Measurements from ENCODE around the gene MRAP. TPM values are rescaled to one million over a fixed set of nuclear protein-coding genes. Genes with fewer than 3 reads are reported as not detected.

The MRAP gene
- total and polyA plus RNA-seq, 4 donors = 0.18 to 3.8 (median 0.24) TPM; not detected in 1

- Histone ChIP-seq H3K4me1 (ENCODE audit: control insufficient read depth in 5 of 5, insufficient read depth in 5 of 5, low read length in 5 of 5) (peaks cover 0 to 4% (median 0%) of the 10 kb centered on the region in 5 donors), H3K27me3 (ENCODE audit: control insufficient read depth in 3 of 3, insufficient read depth in 3 of 3, low read length in 2 of 3) (no peaks in the 10 kb centered on the region), H3K9ac (ENCODE audit: insufficient read depth in 1 of 2, low read length in 2 of 2) (no peak overlapping the region), H3K9me3 (ENCODE audit: control insufficient read depth in 4 of 4, insufficient read depth in 3 of 4, low read length in 3 of 4) (no peaks in the 10 kb centered on the region), H3K27ac (ENCODE audit: low read depth in 1 of 2, low read length in 1 of 2) (no peak overlapping the region), H3K4me3 (no peak overlapping the region), H3K36me3 (ENCODE audit: control insufficient read depth in 4 of 4, insufficient read depth in 4 of 4, low read length in 4 of 4) (peaks cover 17 to 47% (median 26%) of the 10 kb centered on the region in 4 donors)
- DNase-seq = no peak
- 95% methylated on average over 9 of the region's 9 CpGs for WGBS, 2 donors
- no peak for ATAC-seq (ENCODE audit: insufficient read depth, low FRiP score)
- TF ChIP-seq CTCF (IDR thresholded peaks at IDR 0.05; ENCODE audit: control extremely low read depth, extremely low read depth) = no peak
Observed at GRCh38 chr21:32331444-32332305, 33.0 kb downstream of the MRAP start.

- peaks cover 0 to 4% (median 0%) of the 10 kb centered on the region in 5 donors for H3K4me1 ChIP-seq (ENCODE audit: control insufficient read depth in 5 of 5, insufficient read depth in 5 of 5, low read length in 5 of 5)
- H3K36me3 ChIP-seq (ENCODE audit: control insufficient read depth in 4 of 4, insufficient read depth in 4 of 4, low read length in 4 of 4) = peaks cover 21 to 54% (median 26%) of the 10 kb centered on the region in 4 donors
- H3K27me3 ChIP-seq (ENCODE audit: control insufficient read depth in 3 of 3, insufficient read depth in 3 of 3, low read length in 2 of 3) = no peaks in the 10 kb centered on the region
- no peaks in the 10 kb centered on the region for H3K9me3 ChIP-seq (ENCODE audit: control insufficient read depth in 4 of 4, insufficient read depth in 3 of 4, low read length in 3 of 4)
- no peak overlapping the region for H3K27ac ChIP-seq (ENCODE audit: low read depth in 1 of 2, low read length in 1 of 2)
- ATAC-seq (ENCODE audit: insufficient read depth, low FRiP score) = no peak
- 99 to 100% methylated on average over 1 of the region's 1 CpG for WGBS, 2 donors
- H3K9ac ChIP-seq (ENCODE audit: insufficient read depth in 1 of 2, low read length in 2 of 2) = no peak overlapping the region
- DNase-seq = no peak
- TF ChIP-seq CTCF (IDR thresholded peaks at IDR 0.05; ENCODE audit: control extremely low read depth, extremely low read depth) = no peak
- no peak overlapping the region for H3K4me3 ChIP-seq
Observed at GRCh38 chr21:32332463-32332951, 33.9 kb downstream of the MRAP start.

- Histone ChIP-seq H3K9ac (ENCODE audit: insufficient read depth in 1 of 2, low read length in 2 of 2) (no peak overlapping the region), H3K27me3 (ENCODE audit: control insufficient read depth in 3 of 3, insufficient read depth in 3 of 3, low read length in 2 of 3) (no peaks in the 10 kb centered on the region), H3K4me3 (no peak overlapping the region), H3K36me3 (ENCODE audit: control insufficient read depth in 4 of 4, insufficient read depth in 4 of 4, low read length in 4 of 4) (peaks cover 23 to 61% (median 33%) of the 10 kb centered on the region in 4 donors), H3K9me3 (ENCODE audit: control insufficient read depth in 4 of 4, insufficient read depth in 3 of 4, low read length in 3 of 4) (no peaks in the 10 kb centered on the region), H3K4me1 (ENCODE audit: control insufficient read depth in 5 of 5, insufficient read depth in 5 of 5, low read length in 5 of 5) (peaks cover 0 to 4% (median 0%) of the 10 kb centered on the region in 5 donors), H3K27ac (ENCODE audit: low read depth in 1 of 2, low read length in 1 of 2) (no peak overlapping the region)
- WGBS, 2 donors = 96% methylated on average over 19 of the region's 19 CpGs
- no peak for TF ChIP-seq CTCF (IDR thresholded peaks at IDR 0.05; ENCODE audit: control extremely low read depth, extremely low read depth)
- no peak for ATAC-seq (ENCODE audit: insufficient read depth, low FRiP score)
- DNase-seq = no peak
Observed at GRCh38 chr21:32333953-32334673, 35.5 kb downstream of the MRAP start.
